D721Med (cell line): ENCODE measurements around the gene DCDC1.

Experiments used
- DNase-seq: peaks from one replicate; pipeline ENCODE4 v3.0.0; 2011; ENCODE audit warnings: low spot score; ENCODE audit not compliant: insufficient read length
- FAIRE-seq: peaks from 2 replicates; lab custom pipeline; 2011; peaks lifted over from hg19 to GRCh38; lab: Jason Lieb, UNC
- CTCF ChIP-seq: IDR thresholded peaks from 2 replicates; pipeline ENCODE4 v1.5.1; 2012; ENCODE audit warnings: mild to moderate bottlenecking, control low read depth; ENCODE audit not compliant: insufficient read depth; ENCODE audit errors: missing control alignments

Gene DCDC1

DNA sequence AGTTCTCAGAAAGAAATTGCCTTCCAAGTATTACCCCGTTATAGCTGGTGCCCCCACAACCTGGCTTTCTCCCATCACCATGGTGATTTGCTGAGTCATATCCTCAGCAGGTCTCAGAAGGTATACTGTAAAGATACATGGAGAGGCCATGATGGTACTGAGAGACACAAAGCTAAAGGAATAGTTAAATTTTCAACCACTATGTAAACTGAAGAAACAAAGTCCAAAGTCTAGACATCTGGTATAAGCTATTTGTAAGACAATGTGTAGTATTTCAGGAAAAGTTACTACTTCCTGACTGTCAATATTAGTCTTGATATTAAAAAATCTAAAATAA, 377.1 kb downstream of the DCDC1 start:
- FAIRE-seq: no peak
- no peak for DNase-seq
- TF ChIP-seq CTCF: no peak

DNA sequence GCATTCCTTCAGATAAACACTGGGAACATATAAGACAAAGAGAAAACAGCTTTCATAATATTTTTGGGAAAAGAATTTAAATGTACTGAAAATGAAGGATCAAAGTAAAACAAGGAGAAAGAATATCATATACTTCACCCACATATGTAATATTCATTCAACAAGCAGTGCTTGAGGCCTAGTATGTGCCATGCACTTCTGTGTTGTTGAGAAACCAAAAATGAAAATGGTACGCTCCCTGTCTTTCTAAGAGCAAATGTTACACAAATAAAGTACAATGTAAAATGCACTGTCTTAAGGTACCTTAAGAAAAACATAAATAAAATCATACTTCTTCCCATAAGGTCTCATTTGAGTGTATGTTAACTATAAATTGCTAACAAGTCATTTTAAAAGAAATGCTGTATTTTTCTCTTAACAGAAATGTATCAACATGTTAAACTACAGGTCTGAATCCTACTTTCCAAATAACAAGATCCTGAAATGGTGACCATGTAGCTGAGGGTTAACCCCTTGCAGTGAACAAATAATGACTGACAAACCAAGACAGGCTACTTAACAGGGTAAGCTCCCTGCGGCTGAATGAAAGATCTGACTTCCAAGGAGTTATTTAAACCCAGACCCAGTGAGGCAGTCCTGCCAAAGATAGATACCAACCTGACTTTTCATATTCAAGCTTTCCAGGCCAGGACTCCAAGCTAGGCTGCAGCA, 377.6 kb downstream of the DCDC1 start:
- no peak for TF ChIP-seq CTCF
- DNase-seq: no peak
- FAIRE-seq: no peak

- TF ChIP-seq CTCF: no peak
- DNase-seq: no peak
- FAIRE-seq: no peak
Observed at GRCh38 chr11:30991376-30991775, 378.2 kb downstream of the DCDC1 start.

GRCh38 chr11:30990625-30991296, 378.8 kb downstream of the DCDC1 start:
- no peak for TF ChIP-seq CTCF
- DNase-seq: no peak

GRCh38 chr11:30987819-30988218, 381.7 kb downstream of the DCDC1 start:
- FAIRE-seq (no peak), DNase-seq (no peak)
- no peak for TF ChIP-seq CTCF

More at GRCh38 chr11:30990625-30991296, 378.8 kb downstream of the DCDC1 start:
- no peak for FAIRE-seq

- FAIRE-seq (no peak), DNase-seq (no peak)
- TF ChIP-seq CTCF: no peak
Observed at GRCh38 chr11:30985536-30985935, 384.0 kb downstream of the DCDC1 start.

GRCh38 chr11:30984827-30985226, 384.7 kb downstream of the DCDC1 start:
- no peak for DNase-seq
- TF ChIP-seq CTCF: no peak
- no peak for FAIRE-seq
